Stomach smooth muscle (tissue), 2 donors: Measurements from ENCODE around the gene MAPK8.

Experiments used
- H3K27ac ChIP-seq: one replicate; pipeline ENCODE4 v1.7.0; 2013; ENCODE audit warnings: mild to moderate bottlenecking, low read length, inconsistent platforms
- H3K27me3 ChIP-seq, 2 donors: one replicate each; pipeline ENCODE4 v1.7.0; 2013; ENCODE audit warnings: low read length in 2 of 2; ENCODE audit not compliant: insufficient read depth in 2 of 2, control insufficient read depth in 1 of 2
- H3K36me3 ChIP-seq, 2 donors: one replicate each; pipeline ENCODE4 v1.7.0; 2013; ENCODE audit warnings: low read length in 2 of 2; ENCODE audit not compliant: control insufficient read depth in 2 of 2, insufficient read depth in 2 of 2
- H3K4me1 ChIP-seq: one replicate; pipeline ENCODE4 v1.7.0; 2013; ENCODE audit warnings: low read length; ENCODE audit not compliant: control insufficient read depth, insufficient read depth
- H3K4me3 ChIP-seq, 2 donors: one replicate each; pipeline ENCODE4 v1.7.0; 2013; ENCODE audit warnings: low read length in 2 of 2
- H3K9ac ChIP-seq, 2 donors: one replicate each; pipeline ENCODE4 v1.7.0; 2013; ENCODE audit warnings: low read length in 2 of 2, mild to moderate bottlenecking in 1 of 2
- H3K9me3 ChIP-seq, 2 donors: one replicate each; pipeline ENCODE4 v1.7.0; 2013; ENCODE audit warnings: low read length in 2 of 2; ENCODE audit not compliant: control insufficient read depth in 2 of 2
- donor health status: healthy.
- donor health status: Pancreatic carcinoma.

Gene MAPK8

GRCh38 chr10:48478469-48478868 is 172.0 kb downstream of the MAPK8 start:
- no peak overlapping the region for H3K4me3 ChIP-seq
- H3K4me1 ChIP-seq, result no peaks in the 10 kb centered on the region
- no peaks in the 10 kb centered on the region for H3K27me3 ChIP-seq
- no peaks in the 10 kb centered on the region for H3K36me3 ChIP-seq
- H3K9me3 ChIP-seq, result no peaks in the 10 kb centered on the region
- H3K9ac ChIP-seq, result no peak overlapping the region
- no peak overlapping the region for H3K27ac ChIP-seq

- Histone ChIP-seq H3K9me3 (no peaks in the 10 kb centered on the region), H3K27me3 (no peaks in the 10 kb centered on the region), H3K36me3 (no peaks in the 10 kb centered on the region), H3K27ac (no peak overlapping the region), H3K4me1 (no peaks in the 10 kb centered on the region), H3K9ac (no peak overlapping the region), H3K4me3 (no peak overlapping the region)
Measured at GRCh38 chr10:48478980-48479811, 172.7 kb downstream of the MAPK8 start.

GRCh38 chr10:48480397-48481374 is 174.2 kb downstream of the MAPK8 start:
- Histone ChIP-seq H3K9ac (no peak overlapping the region), H3K4me3 (no peak overlapping the region), H3K27me3 (no peaks in the 10 kb centered on the region), H3K4me1 (no peaks in the 10 kb centered on the region), H3K27ac (no peak overlapping the region), H3K36me3 (no peaks in the 10 kb centered on the region), H3K9me3 (no peaks in the 10 kb centered on the region)

- Histone ChIP-seq H3K27me3 (no peaks in the 10 kb centered on the region), H3K4me3 (no peak overlapping the region), H3K4me1 (no peaks in the 10 kb centered on the region), H3K9me3 (no peaks in the 10 kb centered on the region), H3K9ac (no peak overlapping the region), H3K27ac (no peak overlapping the region), H3K36me3 (no peaks in the 10 kb centered on the region)
Measured at GRCh38 chr10:48481385-48481784, 174.9 kb downstream of the MAPK8 start.

- Histone ChIP-seq H3K4me3 (no peak overlapping the region), H3K27me3 (no peaks in the 10 kb centered on the region), H3K36me3 (no peaks in the 10 kb centered on the region), H3K27ac (no peak overlapping the region), H3K4me1 (no peaks in the 10 kb centered on the region), H3K9me3 (no peaks in the 10 kb centered on the region), H3K9ac (no peak overlapping the region)
Measured at GRCh38 chr10:48482207-48482606, 175.7 kb downstream of the MAPK8 start.

GRCh38 chr10:48484911-48485310 is 178.4 kb downstream of the MAPK8 start:
- Histone ChIP-seq H3K9ac (no peak overlapping the region), H3K27ac (no peak overlapping the region), H3K36me3 (no peaks in the 10 kb centered on the region), H3K27me3 (no peaks in the 10 kb centered on the region), H3K4me3 (no peak overlapping the region), H3K9me3 (no peaks in the 10 kb centered on the region), H3K4me1 (no peaks in the 10 kb centered on the region)

- Histone ChIP-seq H3K27ac (no peak overlapping the region), H3K36me3 (no peaks in the 10 kb centered on the region), H3K9ac (no peak overlapping the region), H3K27me3 (no peaks in the 10 kb centered on the region), H3K9me3 (no peaks in the 10 kb centered on the region), H3K4me1 (no peaks in the 10 kb centered on the region), H3K4me3 (no peak overlapping the region)
Measured at GRCh38 chr10:48485711-48486110, 179.2 kb downstream of the MAPK8 start.

GRCh38 chr10:48487244-48487643 is 180.8 kb downstream of the MAPK8 start:
- no peaks in the 10 kb centered on the region for H3K27me3 ChIP-seq
- no peak overlapping the region for H3K27ac ChIP-seq
- no peaks in the 10 kb centered on the region for H3K4me1 ChIP-seq
- H3K9me3 ChIP-seq, result no peaks in the 10 kb centered on the region
- H3K36me3 ChIP-seq, result no peaks in the 10 kb centered on the region
- H3K9ac ChIP-seq, result no peak overlapping the region
- H3K4me3 ChIP-seq, result no peak overlapping the region
